IgD-negative memory B cell (primary cell): ENCODE data around the gene KRT83. TPM values are rescaled to one million over a fixed set of nuclear protein-coding genes. Genes with fewer than 3 reads are reported as not detected.
"Not testable (repeated sequence)": the region's sequence is repeated elsewhere in the genome, so short reads cannot be mapped to it uniquely, and the experiment has no call there.

Experiments
- H3K27ac Mint-ChIP-seq, 3 donors: one replicate each; pipeline ENCODE4 v1.8.0; 2020 to 2022; ENCODE audit warnings: mild to moderate bottlenecking in 3 of 3, mixed read lengths in 3 of 3, moderate library complexity in 1 of 3
- H3K27me3 Mint-ChIP-seq: one replicate; pipeline ENCODE4 v1.8.0; 2021; ENCODE audit warnings: mixed read lengths
- H3K36me3 Mint-ChIP-seq: one replicate; pipeline ENCODE4 v1.8.0; 2020; ENCODE audit warnings: mild to moderate bottlenecking, mixed read lengths
- H3K4me1 Mint-ChIP-seq, 3 donors: one replicate each; pipeline ENCODE4 v1.8.0; 2020 to 2022; ENCODE audit warnings: mixed read lengths in 3 of 3, mild to moderate bottlenecking in 1 of 3
- H3K4me3 Mint-ChIP-seq, 4 donors: one replicate each; pipeline ENCODE4 v1.8.0; 2020 to 2022; ENCODE audit warnings: mild to moderate bottlenecking in 4 of 4, mixed read lengths in 4 of 4, moderate library complexity in 3 of 4
- H3K9me3 Mint-ChIP-seq, 3 donors: one replicate each; pipeline ENCODE4 v1.8.0; 2020 to 2021; ENCODE audit warnings: mixed read lengths in 3 of 3, mild to moderate bottlenecking in 1 of 3
- polyA plus RNA-seq: library from polyadenylated mRNA; unstranded; fragments of 300-500 nt; fragmentation: Illumina TruSeq; gene quantifications from one replicate; pipeline ENCODE4 v1.2.3, GENCODE V29; 2021

The KRT83 gene
- polyA plus RNA-seq, 1 donor from 2014 or later: not detected

- H3K27me3 Mint-ChIP-seq: peaks cover 14% of the 10 kb centered on the region
- peaks cover 3 to 7% (median 5%) of the 10 kb centered on the region in 3 donors for H3K4me1 Mint-ChIP-seq
- H3K27ac Mint-ChIP-seq: no peak overlapping the region
- H3K36me3 Mint-ChIP-seq: peaks cover 5% of the 10 kb centered on the region
- no peaks in the 10 kb centered on the region for H3K9me3 Mint-ChIP-seq
- H3K4me3 Mint-ChIP-seq: no peak overlapping the region
These were observed 6.8 kb upstream of the KRT83 start for GRCh38 chr12:52327830-52328500.

DNA sequence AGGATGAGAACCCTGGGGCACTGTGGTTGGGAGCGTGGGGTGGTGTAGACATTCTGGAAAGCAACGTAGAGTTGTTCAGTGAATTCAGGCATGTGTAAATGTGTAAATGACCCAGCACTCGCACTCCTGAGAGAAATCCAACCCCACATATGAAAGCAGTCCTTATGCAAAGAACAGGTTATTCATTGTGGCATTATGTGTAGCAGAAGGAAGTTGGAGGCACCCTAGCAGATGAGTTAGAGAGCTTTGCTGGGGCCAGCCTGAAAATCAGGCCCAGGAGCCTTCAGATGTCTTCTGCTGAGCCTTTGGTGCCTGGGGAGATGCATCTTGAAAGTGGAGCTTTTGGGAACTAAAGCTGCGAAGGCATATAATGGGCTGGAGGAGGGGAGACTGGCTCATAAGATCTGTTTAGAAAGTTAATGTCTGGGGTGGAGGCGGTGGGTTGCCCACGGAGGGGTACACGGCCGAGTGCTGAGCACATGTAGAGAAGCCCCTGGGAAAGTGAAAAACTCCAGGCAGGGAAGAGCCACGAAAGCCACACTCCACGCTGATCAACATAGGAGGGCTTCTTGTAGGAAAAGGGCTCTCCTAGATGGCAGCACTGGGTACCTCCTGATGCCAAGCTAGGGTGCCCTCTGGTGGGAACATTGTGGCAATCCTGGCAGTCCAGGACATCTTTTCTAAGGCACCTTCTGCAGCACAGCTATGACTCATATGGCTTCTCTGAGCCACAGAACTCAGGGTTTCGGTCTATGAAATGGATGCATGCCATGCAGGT is 6.0 kb upstream of the KRT83 start:
- H3K9me3 Mint-ChIP-seq: no peaks in the 10 kb centered on the region
- H3K4me3 Mint-ChIP-seq: no peak overlapping the region
- peaks cover 3 to 7% (median 5%) of the 10 kb centered on the region in 3 donors for H3K4me1 Mint-ChIP-seq
- peaks cover 19% of the 10 kb centered on the region for H3K27me3 Mint-ChIP-seq
- no peak overlapping the region for H3K27ac Mint-ChIP-seq
- peaks cover 5% of the 10 kb centered on the region for H3K36me3 Mint-ChIP-seq

DNA sequence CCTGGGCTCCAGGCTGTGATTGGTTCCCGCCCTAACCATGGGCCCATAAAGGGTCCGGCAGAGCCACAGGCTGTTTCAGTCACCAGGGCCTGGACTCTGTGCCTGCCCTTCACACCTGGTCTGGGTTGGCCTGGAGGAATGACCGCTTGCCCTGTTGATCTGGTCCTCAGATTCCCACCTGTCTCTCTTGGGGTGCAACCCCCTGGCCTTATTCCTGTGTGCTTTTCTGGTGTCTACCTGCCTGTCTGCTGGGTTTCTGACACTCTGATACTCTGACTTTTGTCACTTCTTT is 2.9 kb upstream of the KRT83 start:
- Mint-ChIP-seq H3K36me3 (peaks cover 5% of the 10 kb centered on the region), H3K27ac (no peak overlapping the region), H3K9me3 (no peaks in the 10 kb centered on the region), H3K27me3 (peaks cover 25% of the 10 kb centered on the region), H3K4me1 (peaks cover 3 to 7% (median 5%) of the 10 kb centered on the region in 3 donors), H3K4me3 (no peak overlapping the region)

GRCh38 chr12:52323416-52324152 is 2.4 kb upstream of the KRT83 start:
- H3K4me1 Mint-ChIP-seq: peaks cover 3 to 7% (median 5%) of the 10 kb centered on the region in 3 donors
- H3K27me3 Mint-ChIP-seq: peaks cover 25% of the 10 kb centered on the region
- H3K27ac Mint-ChIP-seq: no peak overlapping the region
- H3K4me3 Mint-ChIP-seq: no peak overlapping the region
- no peaks in the 10 kb centered on the region for H3K9me3 Mint-ChIP-seq
- H3K36me3 Mint-ChIP-seq: peaks cover 5% of the 10 kb centered on the region

GRCh38 chr12:52323001-52323400 is 1.8 kb upstream of the KRT83 start:
- no peak overlapping the region for H3K4me3 Mint-ChIP-seq
- H3K36me3 Mint-ChIP-seq: peaks cover 5% of the 10 kb centered on the region

DNA sequence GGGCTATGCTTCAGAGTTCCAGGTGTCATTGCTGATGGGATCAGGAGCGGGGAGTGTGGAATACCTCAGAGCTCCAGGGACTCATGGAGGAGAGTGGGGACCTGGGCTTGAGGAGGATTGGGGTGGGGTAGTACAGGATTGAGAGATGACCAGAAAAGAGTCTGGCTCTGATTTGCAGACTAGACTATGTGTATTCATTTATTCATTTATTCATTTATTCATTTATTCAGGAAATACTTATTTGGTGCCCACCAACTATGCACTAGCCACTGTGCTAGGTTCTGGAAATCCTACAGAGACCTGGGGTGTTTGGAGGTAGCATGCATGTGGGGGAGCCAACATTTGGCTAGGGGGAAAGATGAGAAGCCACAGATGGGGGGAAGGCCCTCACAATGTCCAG is 871 bp upstream of the KRT83 start:
- H3K36me3 Mint-ChIP-seq: peaks cover 5% of the 10 kb centered on the region
- H3K9me3 Mint-ChIP-seq: no peaks in the 10 kb centered on the region
- peaks cover 26% of the 10 kb centered on the region for H3K27me3 Mint-ChIP-seq
- H3K27ac Mint-ChIP-seq: peak overlapping the region in 1 of 3 donors; percentile 43
- H3K4me1 Mint-ChIP-seq: no peaks in the 10 kb centered on the region
- H3K4me3 Mint-ChIP-seq: no peak overlapping the region

More at GRCh38 chr12:52323001-52323400, 1.8 kb upstream of the KRT83 start:
- H3K4me1 Mint-ChIP-seq: peaks cover 3 to 7% (median 5%) of the 10 kb centered on the region in 3 donors
- H3K9me3 Mint-ChIP-seq: no peaks in the 10 kb centered on the region
- H3K27ac Mint-ChIP-seq: no peak overlapping the region
- peaks cover 29% of the 10 kb centered on the region for H3K27me3 Mint-ChIP-seq

DNA sequence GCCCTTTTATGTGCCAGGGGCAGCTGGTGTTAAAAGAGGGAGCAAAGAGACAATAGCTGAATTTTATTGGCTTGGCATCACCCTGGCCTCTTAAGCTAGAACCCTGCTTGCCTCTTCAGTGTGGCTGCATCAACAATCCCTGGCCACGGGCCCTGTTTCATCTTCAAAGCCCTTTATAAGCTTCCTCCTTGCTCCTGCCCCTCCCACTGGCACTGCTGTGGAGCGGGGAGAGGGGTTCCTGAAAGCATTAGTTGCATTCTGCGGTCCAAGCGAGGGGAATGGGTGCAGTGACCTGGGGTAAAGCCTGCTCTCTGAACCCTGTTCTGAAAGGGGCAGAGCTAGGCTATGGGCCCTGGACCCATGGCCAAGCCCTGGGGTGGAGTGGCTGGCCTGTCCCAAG is 220 bp upstream of the KRT83 start:
- H3K27ac Mint-ChIP-seq: peak overlapping the region in 1 of 3 donors; percentile 43
- H3K36me3 Mint-ChIP-seq: peaks cover 5% of the 10 kb centered on the region
- no peaks in the 10 kb centered on the region for H3K9me3 Mint-ChIP-seq
- peaks cover 26% of the 10 kb centered on the region for H3K27me3 Mint-ChIP-seq
- no peaks in the 10 kb centered on the region for H3K4me1 Mint-ChIP-seq
- no peak overlapping the region for H3K4me3 Mint-ChIP-seq

DNA sequence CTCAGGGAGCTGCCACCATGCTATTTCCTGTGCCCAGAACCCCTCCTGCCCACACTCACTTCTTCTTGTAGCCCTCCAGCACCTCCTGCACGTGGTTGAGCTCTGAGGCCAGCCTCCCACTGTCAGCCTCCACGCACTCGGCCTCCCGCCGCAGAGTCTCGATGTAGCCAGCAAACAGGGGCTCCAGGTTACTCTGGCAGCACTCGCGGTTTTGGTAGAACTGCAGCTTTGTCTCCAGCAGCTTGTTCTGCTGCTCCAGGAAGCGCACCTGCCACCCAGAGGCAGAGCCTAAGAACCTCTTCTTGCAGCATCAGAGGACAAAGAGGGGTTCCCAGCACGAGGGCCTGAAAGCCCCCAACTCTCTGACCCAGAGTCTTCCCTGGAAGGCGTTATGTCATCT is 2.1 kb downstream of the KRT83 start:
- peaks cover 21% of the 10 kb centered on the region for H3K27me3 Mint-ChIP-seq
- no peak overlapping the region for H3K27ac Mint-ChIP-seq
- no peaks in the 10 kb centered on the region for H3K4me1 Mint-ChIP-seq
- H3K36me3 Mint-ChIP-seq: peaks cover 1% of the 10 kb centered on the region
- no peaks in the 10 kb centered on the region for H3K9me3 Mint-ChIP-seq
- no peak overlapping the region for H3K4me3 Mint-ChIP-seq

DNA sequence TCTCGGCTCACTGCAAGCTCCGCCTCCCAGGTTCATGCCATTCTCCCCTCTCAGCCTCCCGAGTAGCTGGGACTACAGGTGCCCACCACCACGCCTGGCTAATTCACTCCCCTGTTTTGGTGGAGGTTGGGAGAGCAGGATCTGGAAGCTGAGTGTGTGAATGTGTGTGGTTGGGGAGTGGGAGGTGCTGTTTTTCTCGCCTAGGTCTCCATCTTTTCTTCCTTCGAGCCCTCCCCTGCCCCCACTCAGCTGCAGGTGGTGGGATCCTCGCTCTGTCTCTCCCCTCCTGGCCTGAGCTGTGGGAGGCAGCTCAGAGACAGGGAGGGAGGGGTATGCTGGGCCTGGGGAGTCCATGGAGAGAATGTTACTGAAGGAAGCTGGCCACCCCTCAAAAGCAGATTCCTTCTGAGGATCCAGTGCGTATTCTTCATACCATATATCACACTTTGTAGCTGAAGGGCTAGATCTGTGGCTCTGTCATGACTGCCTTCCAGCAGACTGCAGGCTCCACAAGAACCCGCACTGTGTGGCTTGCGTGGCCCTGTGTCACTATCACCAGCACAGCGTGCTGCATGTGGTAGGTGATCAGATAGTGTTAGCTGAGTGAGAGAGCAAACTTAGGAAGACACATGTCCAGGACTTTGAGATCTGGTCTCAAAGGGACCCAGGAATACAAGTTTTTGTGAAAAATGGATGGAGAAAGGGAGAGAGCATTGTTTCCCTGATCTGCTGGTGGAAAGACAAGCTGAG is 2.8 kb downstream of the KRT83 start:
- Mint-ChIP-seq H3K36me3 (peaks cover 1% of the 10 kb centered on the region), H3K27me3 (peaks cover 27% of the 10 kb centered on the region), H3K4me3 (no peak overlapping the region), H3K9me3 (no peaks in the 10 kb centered on the region), H3K4me1 (no peaks in the 10 kb centered on the region), H3K27ac (no peak overlapping the region)

GRCh38 chr12:52317468-52318052 is 3.6 kb downstream of the KRT83 start:
- Mint-ChIP-seq H3K36me3 (peaks cover 2% of the 10 kb centered on the region), H3K4me3 (no peak overlapping the region), H3K4me1 (no peaks in the 10 kb centered on the region), H3K9me3 (no peaks in the 10 kb centered on the region), H3K27ac (no peak overlapping the region), H3K27me3 (peaks cover 24% of the 10 kb centered on the region)

DNA sequence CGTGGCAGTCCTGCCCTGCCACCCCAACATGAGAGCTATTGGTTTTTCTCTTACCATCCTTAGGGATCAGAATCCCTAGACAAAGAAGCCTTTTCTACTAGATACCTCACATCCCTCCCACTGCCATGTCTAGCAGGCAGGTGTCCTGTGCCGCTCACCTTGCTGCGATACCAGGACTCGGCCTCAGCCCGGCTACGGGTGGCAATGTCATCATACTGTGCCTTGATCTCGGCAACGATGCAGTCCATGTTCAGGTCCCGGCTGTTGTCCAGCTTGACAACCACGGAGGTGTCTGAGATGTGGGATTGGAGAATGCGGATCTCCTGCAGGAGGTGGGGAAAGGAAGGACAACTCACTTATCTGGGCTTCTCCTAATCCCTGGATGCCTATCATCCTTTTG is 4.5 kb downstream of the KRT83 start:
- Mint-ChIP-seq H3K36me3 (peaks cover 4% of the 10 kb centered on the region), H3K9me3 (no peaks in the 10 kb centered on the region), H3K27ac (no peak overlapping the region), H3K4me3 (no peak overlapping the region), H3K27me3 (peaks cover 24% of the 10 kb centered on the region), H3K4me1 (no peaks in the 10 kb centered on the region)

DNA sequence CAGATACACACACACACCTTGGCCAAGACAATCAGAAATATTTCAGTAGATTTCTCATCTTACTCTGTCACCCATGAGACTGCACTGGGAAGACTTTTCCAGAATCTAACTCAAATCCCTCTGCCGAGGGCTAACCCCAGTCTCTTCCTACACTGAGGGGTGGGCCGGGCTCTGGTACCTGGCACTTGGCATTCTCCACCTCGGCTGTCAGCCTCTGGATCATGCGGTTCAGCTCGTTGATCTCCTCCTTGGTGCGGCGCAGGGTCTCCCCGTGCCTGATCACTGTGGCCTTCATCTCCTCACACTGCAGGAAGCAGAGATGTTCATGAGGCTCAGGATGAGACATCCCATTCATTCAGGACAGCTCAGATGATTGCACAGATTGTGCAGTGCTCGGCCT is 4.9 kb downstream of the KRT83 start:
- Mint-ChIP-seq H3K27ac (no peak overlapping the region), H3K36me3 (peaks cover 4% of the 10 kb centered on the region), H3K4me3 (no peak overlapping the region), H3K4me1 (no peaks in the 10 kb centered on the region), H3K9me3 (no peaks in the 10 kb centered on the region), H3K27me3 (peaks cover 25% of the 10 kb centered on the region)

DNA sequence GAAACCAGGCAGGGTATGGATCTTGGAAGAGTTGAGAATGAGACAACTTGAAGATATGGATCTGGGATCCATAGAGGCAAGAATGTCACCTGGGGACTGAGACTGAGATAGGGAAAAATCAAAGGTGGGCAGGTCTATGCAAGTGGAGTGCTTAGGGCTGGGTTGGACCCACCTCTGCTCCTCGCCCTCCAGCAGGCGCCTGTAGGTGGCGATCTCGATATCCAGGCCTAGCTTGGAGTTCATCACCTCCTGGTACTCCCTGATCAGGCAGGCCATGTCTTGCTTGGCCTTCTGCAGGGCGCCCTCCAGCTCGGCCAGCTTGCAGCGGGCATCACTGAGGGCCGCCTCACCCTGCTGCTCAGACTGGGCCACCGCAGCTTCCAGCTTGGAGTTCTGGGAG is 5.5 kb downstream of the KRT83 start:
- not testable (repeated sequence) for H3K27ac Mint-ChIP-seq, H3K4me1 Mint-ChIP-seq, H3K9me3 Mint-ChIP-seq, H3K4me3 Mint-ChIP-seq, H3K36me3 Mint-ChIP-seq
- peaks cover 30% of the 10 kb centered on the region for H3K27me3 Mint-ChIP-seq

DNA sequence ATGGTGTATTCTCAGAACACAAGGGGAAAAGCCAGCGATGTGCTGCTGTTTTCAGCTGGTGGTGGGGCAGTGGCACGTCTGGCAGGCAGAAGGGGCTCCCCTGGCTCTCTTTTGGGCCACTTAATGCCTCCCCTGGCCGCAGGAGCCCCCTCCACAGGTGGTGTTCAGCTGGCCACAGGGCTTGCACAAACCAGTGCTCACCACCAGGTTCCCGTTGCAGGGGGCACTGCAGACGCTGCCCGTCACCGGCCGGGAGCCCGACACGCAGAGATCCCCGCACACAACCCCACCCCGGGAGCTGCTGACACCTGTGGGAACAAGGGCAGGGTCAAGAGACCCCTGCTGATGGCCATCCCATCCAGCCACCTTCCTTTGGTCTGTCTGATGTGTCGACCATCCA is 6.7 kb downstream of the KRT83 start:
- H3K36me3 Mint-ChIP-seq: peaks cover 4% of the 10 kb centered on the region
- no peak overlapping the region for H3K4me3 Mint-ChIP-seq
- H3K27ac Mint-ChIP-seq: no peak overlapping the region
- no peaks in the 10 kb centered on the region for H3K4me1 Mint-ChIP-seq
- H3K27me3 Mint-ChIP-seq: peaks cover 33% of the 10 kb centered on the region
- H3K9me3 Mint-ChIP-seq: no peaks in the 10 kb centered on the region

GRCh38 chr12:52313926-52314325 is 7.3 kb downstream of the KRT83 start:
- H3K4me1 Mint-ChIP-seq: peaks cover 0 to 1% (median 0%) of the 10 kb centered on the region in 3 donors
- no peak overlapping the region for H3K27ac Mint-ChIP-seq
- no peaks in the 10 kb centered on the region for H3K9me3 Mint-ChIP-seq
- peaks cover 36% of the 10 kb centered on the region for H3K27me3 Mint-ChIP-seq
- H3K36me3 Mint-ChIP-seq: peaks cover 4% of the 10 kb centered on the region
- H3K4me3 Mint-ChIP-seq: no peak overlapping the region
